Naive thymus-derived CD8-positive, alpha-beta T cell (primary cell): Measurements from ENCODE around the gene THSD4. TPM values are rescaled to one million over a fixed set of nuclear protein-coding genes. Genes with fewer than 3 reads are reported as not detected.

Experiments
- ATAC-seq, 2 donors: fragments of 150-1000 bp; cut with Tn5 transposase in 1 of 2; sonication (Bioruptor Pico), chemical (Tn5 transposase) in 1 of 2; 1 replicate in 1 of 2; 2 replicates in 1 of 2; pipeline ENCODE4 v1.10.0; 2021; ENCODE audit warnings: mild to moderate bottlenecking in 2 of 2, moderate library complexity in 2 of 2
- POLR2A ChIA-PET: fragments of 350-600 bp; sonication (Branson Sonifier 250); formaldehyde crosslinking; loops from one replicate; lab custom pipeline; 2021; ENCODE audit warnings: antibody characterized with exemption; lab: Charles Lee
- DNase-seq, 10 donors: peaks; one replicate each; pipeline versions ENCODE4 v3.0.0 to v3.0.0-alpha.2; 2020 to 2022
- H3K27ac Mint-ChIP-seq, 10 donors: one replicate each; pipeline ENCODE4 v1.8.0; 2020 to 2022; ENCODE audit warnings: mild to moderate bottlenecking in 10 of 10, mixed read lengths in 10 of 10, moderate library complexity in 4 of 10, inconsistent platforms in 1 of 10
- H3K27me3 Mint-ChIP-seq, 5 donors: one replicate each; pipeline ENCODE4 v1.8.0; 2021 to 2022; ENCODE audit warnings: mixed read lengths in 5 of 5
- H3K36me3 Mint-ChIP-seq, 3 donors: one replicate each; pipeline ENCODE4 v1.8.0; 2020 to 2022; ENCODE audit warnings: mixed read lengths in 3 of 3, mild to moderate bottlenecking in 2 of 3, inconsistent platforms in 1 of 3
- H3K4me1 Mint-ChIP-seq, 4 donors: one replicate each; pipeline ENCODE4 v1.8.0; 2021 to 2022; ENCODE audit warnings: mixed read lengths in 4 of 4
- H3K4me3 Mint-ChIP-seq, 10 donors: one replicate each; pipeline ENCODE4 v1.8.0; 2020 to 2022; ENCODE audit warnings: mild to moderate bottlenecking in 10 of 10, mixed read lengths in 10 of 10, moderate library complexity in 6 of 10, inconsistent platforms in 1 of 10
- H3K9me3 Mint-ChIP-seq, 9 donors: one replicate each; pipeline ENCODE4 v1.8.0; 2020 to 2022; ENCODE audit warnings: mixed read lengths in 9 of 9, mild to moderate bottlenecking in 3 of 9, inconsistent platforms in 1 of 9, moderate library complexity in 1 of 9
- polyA plus RNA-seq, 3 donors: library from polyadenylated mRNA; unstranded; fragments of 300-500 nt; fragmentation: Illumina TruSeq; gene quantifications; one replicate each; pipeline ENCODE4 v1.2.3, GENCODE V29; 2021
- total RNA-seq, 8 experiments: library from RNA in 2 of 8; stranded (reverse) in 2 of 8; gene quantifications; one replicate each; pipeline ENCODE4 v1.2.3 and lab custom pipeline; 2021 to 2026

The THSD4 gene
- total and polyA plus RNA-seq, 5 experiments from 2014 or later, result not detected

GRCh38 chr15:71290881-71291635, 175.8 kb downstream of the THSD4 start:
- H3K9me3 Mint-ChIP-seq, result peaks cover 0 to 9% (median 2%) of the 10 kb centered on the region in 9 donors
- H3K4me1 Mint-ChIP-seq, result peaks cover 9 to 16% (median 14%) of the 10 kb centered on the region in 4 donors
- DNase-seq, result no peak
- no peak overlapping the region for H3K4me3 Mint-ChIP-seq
- POLR2A ChIA-PET, result no interaction called here
- peaks cover 0 to 8% (median 0%) of the 10 kb centered on the region in 3 donors for H3K36me3 Mint-ChIP-seq
- ATAC-seq, result no peak
- H3K27me3 Mint-ChIP-seq, result peaks cover 0 to 13% (median 13%) of the 10 kb centered on the region in 5 donors
- H3K27ac Mint-ChIP-seq, result no peak overlapping the region

GRCh38 chr15:71291723-71292122, 176.5 kb downstream of the THSD4 start:
- H3K9me3 Mint-ChIP-seq, result peaks cover 0 to 9% (median 2%) of the 10 kb centered on the region in 9 donors
- peaks cover 9 to 16% (median 14%) of the 10 kb centered on the region in 4 donors for H3K4me1 Mint-ChIP-seq
- POLR2A ChIA-PET, result no interaction called here
- H3K27me3 Mint-ChIP-seq, result peaks cover 0 to 13% (median 9%) of the 10 kb centered on the region in 5 donors
- peak overlapping the region in 2 of 10 donors; percentile 5 to 11 for H3K4me3 Mint-ChIP-seq
- peak in 2 of 10 donors; percentile 11 to 21 for DNase-seq
- H3K27ac Mint-ChIP-seq, result no peak overlapping the region
- H3K36me3 Mint-ChIP-seq, result peaks cover 0 to 8% (median 0%) of the 10 kb centered on the region in 3 donors
- ATAC-seq, result peak in 1 of 2 donors; percentile 77

- peaks cover 0 to 8% (median 0%) of the 10 kb centered on the region in 3 donors for H3K36me3 Mint-ChIP-seq
- peaks cover 0 to 9% (median 2%) of the 10 kb centered on the region in 9 donors for H3K9me3 Mint-ChIP-seq
- DNase-seq, result no peak
- H3K4me3 Mint-ChIP-seq, result no peak overlapping the region
- peaks cover 0 to 25% (median 9%) of the 10 kb centered on the region in 5 donors for H3K27me3 Mint-ChIP-seq
- POLR2A ChIA-PET, result no interaction called here
- ATAC-seq, result no peak
- peaks cover 9 to 16% (median 14%) of the 10 kb centered on the region in 4 donors for H3K4me1 Mint-ChIP-seq
- no peak overlapping the region for H3K27ac Mint-ChIP-seq
Measured at GRCh38 chr15:71293723-71294122, 178.5 kb downstream of the THSD4 start.

- ATAC-seq (no peak), DNase-seq (no peak)
- peaks cover 3 to 25% (median 8%) of the 10 kb centered on the region in 5 donors for H3K27me3 Mint-ChIP-seq
- H3K4me3 Mint-ChIP-seq, result no peak overlapping the region
- no peak overlapping the region for H3K27ac Mint-ChIP-seq
- H3K4me1 Mint-ChIP-seq, result peaks cover 9 to 16% (median 14%) of the 10 kb centered on the region in 4 donors
- H3K9me3 Mint-ChIP-seq, result peaks cover 0 to 9% (median 2%) of the 10 kb centered on the region in 9 donors
- POLR2A ChIA-PET, result no interaction called here
- H3K36me3 Mint-ChIP-seq, result peaks cover 0 to 8% (median 0%) of the 10 kb centered on the region in 3 donors
Measured at GRCh38 chr15:71294251-71294910, 179.1 kb downstream of the THSD4 start.

- no peak for DNase-seq
Measured at GRCh38 chr15:71294911-71295602, 179.8 kb downstream of the THSD4 start.

GRCh38 chr15:71295603-71296314, 180.5 kb downstream of the THSD4 start:
- DNase-seq, result no peak
- ATAC-seq, result no peak
- Mint-ChIP-seq H3K27me3 (peaks cover 1 to 25% (median 7%) of the 10 kb centered on the region in 5 donors), H3K4me1 (peaks cover 9 to 16% (median 14%) of the 10 kb centered on the region in 4 donors), H3K36me3 (peaks cover 0 to 8% (median 0%) of the 10 kb centered on the region in 3 donors), H3K27ac (no peak overlapping the region), H3K4me3 (no peak overlapping the region), H3K9me3 (peaks cover 0 to 9% (median 2%) of the 10 kb centered on the region in 9 donors)
- POLR2A ChIA-PET, result no interaction called here

More at GRCh38 chr15:71294911-71295602, 179.8 kb downstream of the THSD4 start:
- Mint-ChIP-seq H3K36me3 (peaks cover 0 to 8% (median 0%) of the 10 kb centered on the region in 3 donors), H3K27me3 (peaks cover 4 to 25% (median 7%) of the 10 kb centered on the region in 5 donors), H3K4me1 (peaks cover 9 to 16% (median 14%) of the 10 kb centered on the region in 4 donors), H3K9me3 (peaks cover 0 to 9% (median 2%) of the 10 kb centered on the region in 9 donors), H3K4me3 (no peak overlapping the region), H3K27ac (no peak overlapping the region)
- no peak for ATAC-seq
- POLR2A ChIA-PET, result no interaction called here

GRCh38 chr15:71296315-71296679, 181.0 kb downstream of the THSD4 start:
- no peak for DNase-seq
- Mint-ChIP-seq H3K27me3 (peaks cover 1 to 25% (median 7%) of the 10 kb centered on the region in 5 donors), H3K4me3 (no peak overlapping the region), H3K9me3 (peaks cover 0 to 9% (median 2%) of the 10 kb centered on the region in 9 donors), H3K27ac (no peak overlapping the region), H3K4me1 (peaks cover 9 to 13% (median 12%) of the 10 kb centered on the region in 4 donors), H3K36me3 (peaks cover 0 to 8% (median 0%) of the 10 kb centered on the region in 3 donors)
- POLR2A ChIA-PET, result no interaction called here
- no peak for ATAC-seq

- Mint-ChIP-seq H3K4me1 (peaks cover 0 to 2% (median 0%) of the 10 kb centered on the region in 4 donors), H3K4me3 (no peak overlapping the region), H3K27ac (peak overlapping the region in 1 of 10 donors; percentile 6), H3K27me3 (peaks cover 0 to 19% (median 7%) of the 10 kb centered on the region in 5 donors), H3K9me3 (no peaks in the 10 kb centered on the region), H3K36me3 (no peaks in the 10 kb centered on the region)
- POLR2A ChIA-PET, result no interaction called here
- no peak for ATAC-seq
- no peak for DNase-seq
Measured at GRCh38 chr15:71301958-71302621, 186.8 kb downstream of the THSD4 start.

GRCh38 chr15:71302861-71303410, 187.7 kb downstream of the THSD4 start:
- no peaks in the 10 kb centered on the region for H3K36me3 Mint-ChIP-seq
- H3K4me1 Mint-ChIP-seq, result peaks cover 0 to 2% (median 0%) of the 10 kb centered on the region in 4 donors
- peaks cover 0 to 1% (median 0%) of the 10 kb centered on the region in 9 donors for H3K9me3 Mint-ChIP-seq
- no peak for DNase-seq
- H3K27me3 Mint-ChIP-seq, result peaks cover 0 to 11% (median 7%) of the 10 kb centered on the region in 5 donors
- H3K4me3 Mint-ChIP-seq, result no peak overlapping the region
- H3K27ac Mint-ChIP-seq, result no peak overlapping the region
- POLR2A ChIA-PET, result no interaction called here
- no peak for ATAC-seq

- H3K27me3 Mint-ChIP-seq, result peaks cover 0 to 9% (median 4%) of the 10 kb centered on the region in 5 donors
- H3K4me1 Mint-ChIP-seq, result peaks cover 0 to 2% (median 0%) of the 10 kb centered on the region in 4 donors
- H3K27ac Mint-ChIP-seq, result no peak overlapping the region
- H3K36me3 Mint-ChIP-seq, result no peaks in the 10 kb centered on the region
- H3K9me3 Mint-ChIP-seq, result peaks cover 0 to 5% (median 0%) of the 10 kb centered on the region in 9 donors
- ATAC-seq (no peak), DNase-seq (no peak)
- POLR2A ChIA-PET, result no interaction called here
- no peak overlapping the region for H3K4me3 Mint-ChIP-seq
Measured at GRCh38 chr15:71303977-71304376, 188.7 kb downstream of the THSD4 start.

GRCh38 chr15:71304681-71305080, 189.4 kb downstream of the THSD4 start:
- DNase-seq (no peak), ATAC-seq (no peak)
- Mint-ChIP-seq H3K36me3 (no peaks in the 10 kb centered on the region), H3K4me1 (peaks cover 0 to 2% (median 0%) of the 10 kb centered on the region in 4 donors), H3K27ac (no peak overlapping the region), H3K4me3 (no peak overlapping the region), H3K27me3 (peaks cover 0 to 9% (median 2%) of the 10 kb centered on the region in 5 donors), H3K9me3 (peaks cover 0 to 5% (median 0%) of the 10 kb centered on the region in 9 donors)
- POLR2A ChIA-PET, result no interaction called here
